ENCODE results near the gene ANKRD33B.

- TF ChIP-seq CTCF (IDR thresholded peaks at IDR 0.05) = no peak
- TF ChIP-seq POLR2AphosphoS5 (IDR thresholded peaks at IDR 0.05) = no peak
- TF ChIP-seq POLR2A (IDR thresholded peaks at IDR 0.05) = no peak
Measured at GRCh38 chr5:10652606-10653005, 88.7 kb downstream of the ANKRD33B start.
